Ovary (tissue), 9 donors: ENCODE measurements around the gene MTLN. TPM values are rescaled to one million over a fixed set of nuclear protein-coding genes. Genes with fewer than 3 reads are reported as not detected.
"Not testable (repeated sequence)": the region's sequence is repeated elsewhere in the genome, so short reads cannot be mapped to it uniquely, and the experiment has no call there.

Source experiments
- DNase-seq, 5 donors: peaks; one replicate each; pipeline ENCODE4 v3.0.0-alpha.2; 2019 to 2020
- H3K27ac ChIP-seq, 2 donors: fragments of 200-600 bp; one replicate each; pipeline versions ENCODE4 v1.5.1 to v1.8.0; 2019 to 2022
- H3K27me3 ChIP-seq: fragments of 200-600 bp; one replicate; pipeline ENCODE4 v1.8.0; 2022
- H3K36me3 ChIP-seq: fragments of 200-600 bp; sonication (generic); one replicate; pipeline ENCODE4 v1.5.1; 2019
- H3K4me1 ChIP-seq: one replicate; pipeline ENCODE4 v1.8.1; 2013; ENCODE audit warnings: mild to moderate bottlenecking, moderate library complexity; ENCODE audit not compliant: insufficient read depth
- H3K4me3 ChIP-seq: fragments of 200-600 bp; sonication (generic); one replicate; pipeline ENCODE4 v1.5.1; 2017
- H3K9me3 ChIP-seq, 2 donors: fragments of 200-600 bp in 1 of 2; sonication (generic) in 1 of 2; one replicate each; pipeline versions ENCODE4 v1.5.1 to v1.8.1; 2013 to 2019; ENCODE audit warnings: mild to moderate bottlenecking in 1 of 2, moderate library complexity in 1 of 2
- EP300 ChIP-seq: sonication (generic); formaldehyde crosslinking; IDR thresholded peaks from one replicate; pipeline ENCODE4 v1.6.1; 2017; ENCODE audit warnings: antibody characterized with exemption
- POLR2A ChIP-seq: fragments of 450-650 bp; IDR thresholded peaks from one replicate; pipeline ENCODE4 v1.6.1; 2017; ENCODE audit warnings: antibody characterized with exemption, mild to moderate bottlenecking, moderate library complexity
- WGBS, 3 donors: extraction: QIAGEN DNeasy Blood & Tissue Kit in 1 of 3; methylation state at CpG; one replicate each; pipeline versions ENCODE4 v1.1.5 to v1.1.7; 2013 to 2017; 5-methylcytosine and 5-hydroxymethylcytosine counted together
- intact Hi-C, 4 donors: fragments of 100-400 bp; cut with DNase I; formaldehyde crosslinking; loops; one replicate each; pipeline versions ENCODE4 v1.11.0 to v1.15.1; 2022 to 2023
- polyA plus RNA-seq, 2 donors: library from polyadenylated mRNA; stranded (reverse); fragments of 200-250 nt in 1 of 2; fragments of 350-450 nt in 1 of 2; fragmentation: Illumina TruSeq in 1 of 2; extraction: RNeasy Lipid Tissue Mini Kit (QIAGEN cat#74804) in 1 of 2; gene quantifications; one replicate each; pipeline ENCODE4 v1.2.3, GENCODE V29; 2013 to 2014
- total RNA-seq, 7 donors: library from RNA; depleted of rRNA in 2 of 7; stranded (reverse); fragments of >200 nt in 2 of 7; fragmentation: NEBNext Ultra II Directional in 3 of 7; extraction: Animal tissue kit (Norgen Biotek cat#: 25700) in 3 of 7; gene quantifications; one replicate each; pipeline versions ENCODE4 v1.1.0 to v1.2.4, GENCODE V29; 2016 to 2023
- TF ChIP-seq, protein P1 (sequence below), 3 donors: fragments of 450-650 bp in 2 of 3; fragments of 200-600 bp in 1 of 3; IDR thresholded peaks; one replicate each; pipeline versions ENCODE4 v1.5.1 to v1.8.0; 2016 to 2022; ENCODE audit warnings: antibody characterized with exemption in 3 of 3, mild to moderate bottlenecking in 1 of 3
- donor health status: DM: no; HTN: no; CAD: no; lungs with moderate emphysema.
- donor health status: DM: no; HTN: no; CAD: no.
- donor health status: Bipolar disorder and iron deficiency.
- donor health status: DM: yes; HTN: yes; CAD: no.
- donor health status: DM: no; HTN: no; CAD: no.
- donor health status: DM: yes; HTN: yes; CAD: no.

MTLN gene
- total and polyA plus RNA-seq, 9 donors: 2.5 to 125 (median 45.5) TPM

DNA sequence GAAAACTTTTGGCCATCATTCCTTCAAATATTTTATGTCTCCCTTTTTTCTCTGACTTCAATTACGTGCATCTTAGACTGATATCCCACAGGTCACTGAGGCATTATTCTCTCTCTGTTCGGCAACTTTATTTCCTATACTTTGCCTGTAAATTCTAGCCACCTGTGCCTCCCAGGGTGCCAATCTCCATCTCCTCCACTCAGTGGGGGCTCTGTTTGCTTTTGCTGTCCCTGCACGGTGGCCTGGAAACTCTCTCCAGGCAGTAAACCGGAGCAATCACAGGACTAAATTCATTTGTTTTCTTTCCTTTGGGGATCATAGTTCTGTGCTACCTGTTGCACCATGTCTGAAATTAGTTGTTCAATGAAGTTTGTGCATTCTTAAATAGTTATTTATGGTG is 9.6 kb upstream of the MTLN start:
- H3K4me3 ChIP-seq: no peak overlapping the region
- no peak overlapping the region for H3K27ac ChIP-seq
- TF ChIP-seq, protein P1, sequence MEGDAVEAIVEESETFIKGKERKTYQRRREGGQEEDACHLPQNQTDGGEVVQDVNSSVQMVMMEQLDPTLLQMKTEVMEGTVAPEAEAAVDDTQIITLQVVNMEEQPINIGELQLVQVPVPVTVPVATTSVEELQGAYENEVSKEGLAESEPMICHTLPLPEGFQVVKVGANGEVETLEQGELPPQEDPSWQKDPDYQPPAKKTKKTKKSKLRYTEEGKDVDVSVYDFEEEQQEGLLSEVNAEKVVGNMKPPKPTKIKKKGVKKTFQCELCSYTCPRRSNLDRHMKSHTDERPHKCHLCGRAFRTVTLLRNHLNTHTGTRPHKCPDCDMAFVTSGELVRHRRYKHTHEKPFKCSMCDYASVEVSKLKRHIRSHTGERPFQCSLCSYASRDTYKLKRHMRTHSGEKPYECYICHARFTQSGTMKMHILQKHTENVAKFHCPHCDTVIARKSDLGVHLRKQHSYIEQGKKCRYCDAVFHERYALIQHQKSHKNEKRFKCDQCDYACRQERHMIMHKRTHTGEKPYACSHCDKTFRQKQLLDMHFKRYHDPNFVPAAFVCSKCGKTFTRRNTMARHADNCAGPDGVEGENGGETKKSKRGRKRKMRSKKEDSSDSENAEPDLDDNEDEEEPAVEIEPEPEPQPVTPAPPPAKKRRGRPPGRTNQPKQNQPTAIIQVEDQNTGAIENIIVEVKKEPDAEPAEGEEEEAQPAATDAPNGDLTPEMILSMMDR (IDR thresholded peaks at IDR 0.05): no peak
- TF ChIP-seq POLR2A: no peak
- no peak for TF ChIP-seq EP300
- no peaks in the 10 kb centered on the region for H3K9me3 ChIP-seq
- DNase-seq: no peak
- no peaks in the 10 kb centered on the region for H3K4me1 ChIP-seq
- H3K27me3 ChIP-seq: no peaks in the 10 kb centered on the region
- no peaks in the 10 kb centered on the region for H3K36me3 ChIP-seq
- 57 to 69% (median 63%) methylated on average over 4 of the region's 4 CpGs for WGBS, 3 donors
- intact Hi-C loops: no loop called here

DNA sequence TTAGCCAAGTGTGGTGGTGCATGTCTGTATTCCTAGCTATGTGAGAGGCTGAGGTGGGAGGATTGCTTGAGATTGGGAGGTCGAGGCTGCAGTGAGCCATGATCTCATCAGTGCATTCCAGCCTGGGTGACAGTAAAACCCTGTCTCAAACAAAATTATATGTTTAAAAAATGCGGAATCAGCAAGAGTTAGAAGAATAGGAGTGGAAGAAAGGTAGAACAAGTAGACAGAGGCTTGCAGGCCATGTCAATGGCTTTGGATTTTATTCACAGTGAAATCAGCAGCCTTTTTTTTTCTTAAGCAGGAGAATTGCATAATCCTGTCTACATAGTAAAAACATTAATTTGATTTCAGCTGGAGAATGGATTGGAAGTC is 7.8 kb upstream of the MTLN start:
- Histone ChIP-seq H3K36me3 (no peaks in the 10 kb centered on the region), H3K4me3 (no peak overlapping the region), H3K27me3 (no peaks in the 10 kb centered on the region), H3K9me3 (no peaks in the 10 kb centered on the region), H3K4me1 (no peaks in the 10 kb centered on the region), H3K27ac (no peak overlapping the region)
- 68 to 74% (median 70%) methylated on average over 2 of the region's 2 CpGs for WGBS, 3 donors
- no peak for DNase-seq
- TF ChIP-seq, protein P1 (IDR thresholded peaks at IDR 0.05): no peak
- TF ChIP-seq EP300: no peak
- no peak for TF ChIP-seq POLR2A
- intact Hi-C loops: no loop called here

DNA sequence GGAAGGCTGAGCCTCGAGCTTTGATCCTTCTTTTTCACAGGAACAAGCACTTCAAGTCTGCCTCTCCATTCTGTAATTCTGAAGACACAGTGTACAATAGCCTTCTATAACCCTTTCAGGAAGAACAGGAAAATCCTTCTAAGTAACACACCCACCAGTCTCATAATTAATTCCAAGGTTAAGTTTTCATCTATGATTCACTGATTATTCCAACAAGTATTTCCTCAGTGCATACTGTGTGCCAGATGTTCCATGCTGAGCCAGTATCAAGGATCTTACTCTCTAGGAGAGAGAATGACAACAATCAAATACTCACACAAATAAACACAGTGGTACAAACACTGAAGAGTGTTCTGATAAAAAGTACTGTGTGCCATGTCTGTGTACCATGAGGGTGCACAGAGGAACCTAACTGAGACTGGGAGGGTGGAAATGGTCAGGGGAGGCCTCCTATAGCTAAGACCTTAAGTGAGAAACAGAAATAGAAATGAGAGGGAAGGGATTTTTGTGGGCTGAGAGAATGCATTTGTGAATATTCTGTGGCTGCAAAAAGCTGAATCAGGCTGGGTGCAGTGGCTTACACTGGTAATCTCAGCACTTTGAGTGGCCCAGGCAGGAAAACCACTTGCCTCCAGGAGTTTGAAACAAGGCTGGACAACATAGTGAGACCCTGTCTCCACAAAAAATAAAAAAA is 7.3 kb upstream of the MTLN start:
- intact Hi-C loops: no loop called here
- H3K4me3 ChIP-seq: no peak overlapping the region
- H3K36me3 ChIP-seq: no peaks in the 10 kb centered on the region
- WGBS, 3 donors: 19 to 32% (median 25%) methylated on average over 1 of the region's 1 CpG
- DNase-seq: no peak
- TF ChIP-seq EP300 (no peak), POLR2A (no peak)
- TF ChIP-seq, protein P1 (IDR thresholded peaks at IDR 0.05): no peak
- H3K27ac ChIP-seq: no peak overlapping the region
- no peaks in the 10 kb centered on the region for H3K9me3 ChIP-seq
- no peaks in the 10 kb centered on the region for H3K4me1 ChIP-seq
- no peaks in the 10 kb centered on the region for H3K27me3 ChIP-seq

DNA sequence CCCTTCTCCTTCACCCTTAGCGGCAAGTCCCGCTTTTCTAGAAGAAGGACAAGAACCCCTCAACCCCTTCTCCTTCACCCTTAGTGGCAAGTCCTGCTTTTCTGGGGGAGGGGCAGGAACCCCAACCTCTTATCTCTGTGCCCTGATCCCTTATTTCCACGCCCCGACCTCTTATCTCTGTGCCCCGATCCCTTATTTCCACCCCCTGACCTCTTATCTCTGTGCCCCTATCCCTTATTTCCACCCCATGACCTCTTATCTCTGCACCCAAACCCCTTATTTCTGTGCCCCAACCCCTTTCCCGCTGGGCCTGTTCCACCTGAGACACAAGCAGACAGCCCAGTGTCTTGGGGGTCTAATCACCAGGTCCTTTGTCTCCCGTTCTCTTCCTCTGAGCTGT is 6.5 kb upstream of the MTLN start:
- H3K27me3 ChIP-seq, intact Hi-C loops, H3K36me3 ChIP-seq, H3K4me3 ChIP-seq, H3K9me3 ChIP-seq, DNase-seq, H3K4me1 ChIP-seq, H3K27ac ChIP-seq: not testable (repeated sequence)
- WGBS, 3 donors: 74 to 84% (median 79%) methylated on average over 7 of the region's 7 CpGs

DNA sequence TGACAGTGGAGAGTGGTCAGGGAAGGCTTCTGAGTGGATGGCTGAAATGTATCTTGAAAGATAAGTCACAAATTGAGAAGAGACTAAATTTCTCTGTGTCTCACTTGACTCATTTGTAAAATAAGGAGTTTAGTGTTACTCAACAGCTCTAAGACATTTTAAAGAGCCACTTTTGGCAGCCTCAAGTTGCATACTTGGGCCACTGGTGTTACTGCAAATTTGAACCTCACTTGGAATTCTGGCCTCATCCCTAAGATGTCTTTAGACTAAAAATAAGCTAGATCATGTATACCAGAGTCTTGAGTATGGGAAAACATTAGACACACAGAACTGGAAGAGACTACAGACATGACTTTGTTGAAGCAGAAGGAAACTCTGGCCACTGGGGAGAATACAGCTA is 4.5 kb upstream of the MTLN start:
- intact Hi-C loops: no loop called here

More for the DNA sequence above, 4.5 kb upstream of the MTLN start:
- Histone ChIP-seq H3K27me3 (no peaks in the 10 kb centered on the region), H3K36me3 (no peaks in the 10 kb centered on the region), H3K27ac (no peak overlapping the region), H3K4me1 (no peaks in the 10 kb centered on the region), H3K9me3 (no peaks in the 10 kb centered on the region), H3K4me3 (no peak overlapping the region)
- no peak for TF ChIP-seq EP300
- TF ChIP-seq POLR2A: no peak
- TF ChIP-seq, protein P1 (IDR thresholded peaks at IDR 0.05): no peak
- no peak for DNase-seq
